Chondrocyte (in vitro differentiated cells): ENCODE measurements around the gene GIMAP5. TPM values are rescaled to one million over a fixed set of nuclear protein-coding genes. Genes with fewer than 3 reads are reported as not detected.

Experiments
- DNase-seq: peaks from one replicate; pipeline ENCODE4 v3.0.0; 2021; ENCODE audit warnings: mixed read lengths, low spot score
- H3K27ac Mint-ChIP-seq: one replicate; pipeline ENCODE4 v1.8.0; 2021; ENCODE audit warnings: mild to moderate bottlenecking, moderate library complexity, mixed read lengths; ENCODE audit not compliant: unreplicated experiment
- H3K27me3 Mint-ChIP-seq: 2 replicates; pipeline ENCODE4 v1.8.0; 2021; ENCODE audit warnings: low read depth, mixed read lengths
- H3K36me3 Mint-ChIP-seq: 2 replicates; pipeline ENCODE4 v1.8.0; 2021; ENCODE audit warnings: low read depth, mixed read lengths
- H3K4me1 Mint-ChIP-seq: 2 replicates; pipeline ENCODE4 v1.8.0; 2021; ENCODE audit warnings: low read depth, mild to moderate bottlenecking, mixed read lengths
- H3K4me3 Mint-ChIP-seq: one replicate; pipeline ENCODE4 v1.8.0; 2021; ENCODE audit warnings: mild to moderate bottlenecking, moderate library complexity, mixed read lengths; ENCODE audit not compliant: unreplicated experiment
- H3K9me3 Mint-ChIP-seq: 2 replicates; pipeline ENCODE4 v1.8.0; 2021; ENCODE audit warnings: low read depth, mixed read lengths
- total RNA-seq: library from RNA; stranded (reverse); gene quantifications from 3 replicates; pipeline ENCODE4 v1.2.1, GENCODE V29; 2021
- TF ChIP-seq, protein P1 (sequence below): fragments of 200-600 bp; sonication (generic); IDR thresholded peaks from 2 replicates; pipeline ENCODE4 v1.5.0; 2021; ENCODE audit warnings: antibody characterized with exemption, mild to moderate bottlenecking, moderate library complexity

Gene GIMAP5
- total RNA-seq, 1 donor from 2014 or later = not detected

DNA sequence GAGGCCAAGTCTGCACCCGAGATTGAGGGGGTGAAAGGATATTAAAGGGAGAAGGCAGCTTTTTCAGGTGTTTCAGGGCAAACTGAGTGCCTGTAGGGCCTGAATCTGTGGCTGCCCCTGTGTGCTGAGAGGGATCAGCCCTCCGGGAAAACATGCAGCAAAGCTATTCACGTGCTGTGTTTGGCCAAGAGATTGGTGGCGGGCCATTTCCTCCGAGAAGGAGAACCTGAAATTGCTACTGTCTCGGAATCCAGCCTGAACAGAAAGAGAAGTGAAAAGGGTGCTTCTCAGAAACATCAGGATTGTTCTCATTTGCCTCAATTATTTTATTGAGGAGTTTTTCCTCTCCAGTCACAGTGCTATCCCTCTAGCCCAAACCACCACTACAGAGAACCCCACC, 16.0 kb downstream of the GIMAP5 start:
- H3K27me3 Mint-ChIP-seq = peaks cover 7% of the 10 kb centered on the region
- H3K27ac Mint-ChIP-seq = no peak overlapping the region
- no peaks in the 10 kb centered on the region for H3K4me1 Mint-ChIP-seq
- no peaks in the 10 kb centered on the region for H3K9me3 Mint-ChIP-seq
- DNase-seq = no peak
- no peak overlapping the region for H3K4me3 Mint-ChIP-seq
- no peaks in the 10 kb centered on the region for H3K36me3 Mint-ChIP-seq
- TF ChIP-seq, protein P1, sequence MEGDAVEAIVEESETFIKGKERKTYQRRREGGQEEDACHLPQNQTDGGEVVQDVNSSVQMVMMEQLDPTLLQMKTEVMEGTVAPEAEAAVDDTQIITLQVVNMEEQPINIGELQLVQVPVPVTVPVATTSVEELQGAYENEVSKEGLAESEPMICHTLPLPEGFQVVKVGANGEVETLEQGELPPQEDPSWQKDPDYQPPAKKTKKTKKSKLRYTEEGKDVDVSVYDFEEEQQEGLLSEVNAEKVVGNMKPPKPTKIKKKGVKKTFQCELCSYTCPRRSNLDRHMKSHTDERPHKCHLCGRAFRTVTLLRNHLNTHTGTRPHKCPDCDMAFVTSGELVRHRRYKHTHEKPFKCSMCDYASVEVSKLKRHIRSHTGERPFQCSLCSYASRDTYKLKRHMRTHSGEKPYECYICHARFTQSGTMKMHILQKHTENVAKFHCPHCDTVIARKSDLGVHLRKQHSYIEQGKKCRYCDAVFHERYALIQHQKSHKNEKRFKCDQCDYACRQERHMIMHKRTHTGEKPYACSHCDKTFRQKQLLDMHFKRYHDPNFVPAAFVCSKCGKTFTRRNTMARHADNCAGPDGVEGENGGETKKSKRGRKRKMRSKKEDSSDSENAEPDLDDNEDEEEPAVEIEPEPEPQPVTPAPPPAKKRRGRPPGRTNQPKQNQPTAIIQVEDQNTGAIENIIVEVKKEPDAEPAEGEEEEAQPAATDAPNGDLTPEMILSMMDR = no peak

DNA sequence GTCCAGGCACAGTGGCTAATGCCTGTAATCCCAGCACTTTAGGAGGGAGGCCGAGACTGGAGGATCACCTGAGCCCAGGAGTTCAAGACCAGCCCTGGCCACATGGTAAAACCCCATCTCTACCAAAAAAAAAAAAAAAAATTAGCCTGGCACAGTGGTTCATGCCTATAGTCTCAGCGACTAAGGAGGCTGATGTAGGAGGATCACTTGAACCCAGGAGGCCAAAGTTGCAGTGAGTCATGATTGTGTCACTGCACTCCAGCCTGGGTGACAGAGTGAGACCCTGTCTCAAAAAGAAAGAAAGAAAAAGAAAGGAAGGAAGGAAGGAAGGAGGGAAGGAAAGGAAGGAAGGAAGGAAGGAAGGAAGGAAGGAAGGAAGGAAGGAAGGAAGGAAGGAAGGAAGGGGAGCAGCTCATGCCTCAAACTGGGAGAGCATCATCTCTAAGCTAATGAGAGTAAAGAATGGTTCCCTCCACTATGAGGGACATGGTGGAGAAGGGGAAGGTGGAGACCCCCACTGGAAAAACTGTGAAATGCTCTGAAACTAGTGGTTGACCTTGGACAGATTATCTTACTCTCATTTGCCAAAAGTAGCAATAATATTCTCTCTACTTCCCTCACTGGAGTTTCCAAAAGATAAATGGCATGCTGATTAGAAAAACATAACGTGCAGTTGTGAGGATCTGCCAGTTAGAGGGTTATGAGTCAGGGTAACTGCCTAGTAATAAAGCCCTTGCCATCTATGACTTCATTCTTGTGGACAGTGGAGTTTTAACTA, 16.8 kb downstream of the GIMAP5 start:
- no peak for DNase-seq
- Mint-ChIP-seq H3K4me1 (no peaks in the 10 kb centered on the region), H3K4me3 (no peak overlapping the region), H3K9me3 (no peaks in the 10 kb centered on the region), H3K27me3 (peaks cover 7% of the 10 kb centered on the region), H3K27ac (no peak overlapping the region), H3K36me3 (no peaks in the 10 kb centered on the region)
- TF ChIP-seq, protein P1 = no peak

DNA sequence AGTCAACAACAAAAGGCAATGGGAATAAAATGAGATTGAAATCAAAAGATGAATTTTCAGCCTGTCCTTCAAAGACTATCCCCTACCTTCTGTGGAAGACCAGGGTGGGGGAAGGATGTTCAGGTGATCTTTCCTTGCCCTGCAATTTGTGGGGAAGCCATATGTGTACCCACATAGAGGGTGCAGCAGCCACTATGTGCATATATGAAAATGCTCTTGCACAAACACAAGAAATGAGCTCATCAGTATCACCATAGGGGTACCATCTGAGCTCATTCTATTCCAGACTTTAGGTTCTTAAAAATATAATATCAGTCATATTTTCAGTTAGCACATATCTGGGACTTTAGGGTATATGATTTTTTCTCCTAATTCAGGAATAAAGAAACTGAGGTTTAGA, 17.7 kb downstream of the GIMAP5 start:
- H3K4me3 Mint-ChIP-seq = no peak overlapping the region
- no peak overlapping the region for H3K27ac Mint-ChIP-seq
- no peaks in the 10 kb centered on the region for H3K9me3 Mint-ChIP-seq
- no peak for DNase-seq
- H3K27me3 Mint-ChIP-seq = peaks cover 9% of the 10 kb centered on the region
- no peaks in the 10 kb centered on the region for H3K36me3 Mint-ChIP-seq
- TF ChIP-seq, protein P1 = no peak
- no peaks in the 10 kb centered on the region for H3K4me1 Mint-ChIP-seq

DNA sequence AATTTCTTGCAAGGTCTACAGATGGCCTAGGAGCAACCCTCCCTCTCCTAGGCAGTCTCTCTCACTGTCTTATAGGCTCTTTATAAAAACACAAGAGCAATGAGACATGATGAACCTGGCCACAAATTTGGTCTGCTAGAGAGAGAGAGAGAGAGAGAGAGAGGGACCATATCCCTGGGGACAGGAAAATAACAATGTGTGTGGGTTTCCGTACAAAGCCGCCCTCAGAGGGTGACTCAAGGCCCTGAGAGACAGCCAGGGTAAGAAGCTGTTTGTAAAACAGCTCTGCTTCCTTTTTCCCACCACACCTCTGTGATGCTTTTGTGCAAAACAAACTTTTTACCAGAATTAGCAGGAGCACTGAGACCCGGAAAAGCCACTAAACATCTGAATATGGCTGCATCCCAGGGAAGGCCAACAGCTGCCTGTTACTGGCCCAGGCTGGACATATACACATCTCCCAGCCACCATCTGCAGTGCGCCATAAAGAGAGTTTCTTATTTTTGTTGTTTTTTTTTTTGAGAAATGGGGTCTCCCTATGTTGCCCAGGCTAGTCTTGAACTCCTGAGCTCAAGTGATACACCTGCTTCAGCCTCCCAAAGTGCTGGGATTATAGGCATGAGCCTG, 18.4 kb downstream of the GIMAP5 start:
- TF ChIP-seq, protein P1 = no peak
- H3K9me3 Mint-ChIP-seq = no peaks in the 10 kb centered on the region
- H3K27ac Mint-ChIP-seq = no peak overlapping the region
- no peaks in the 10 kb centered on the region for H3K4me1 Mint-ChIP-seq
- DNase-seq = no peak
- H3K36me3 Mint-ChIP-seq = no peaks in the 10 kb centered on the region
- peaks cover 9% of the 10 kb centered on the region for H3K27me3 Mint-ChIP-seq
- no peak overlapping the region for H3K4me3 Mint-ChIP-seq

DNA sequence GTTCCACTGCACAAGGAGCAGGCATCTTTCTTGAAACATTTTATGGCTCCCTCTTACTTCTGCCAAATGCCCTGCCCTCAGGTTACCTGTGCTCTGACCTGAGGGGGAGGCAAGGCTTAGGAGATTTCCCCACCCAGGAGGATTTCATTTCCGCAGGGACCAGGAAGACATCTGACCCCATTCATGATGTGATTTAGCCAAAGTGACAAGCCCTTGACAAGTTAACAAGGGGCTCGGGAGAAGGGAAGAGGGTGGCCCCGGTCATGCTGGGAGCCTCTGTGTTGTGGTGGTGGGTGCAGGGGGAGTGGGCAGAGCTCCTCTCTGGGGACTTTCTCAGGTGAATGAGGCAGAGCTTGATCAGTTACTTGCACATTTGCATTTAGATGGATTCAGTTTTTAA, 18.9 kb downstream of the GIMAP5 start:
- Mint-ChIP-seq H3K27me3 (peaks cover 9% of the 10 kb centered on the region), H3K4me3 (no peak overlapping the region), H3K36me3 (no peaks in the 10 kb centered on the region), H3K4me1 (no peaks in the 10 kb centered on the region), H3K9me3 (peaks cover under 1% of the 10 kb centered on the region), H3K27ac (no peak overlapping the region)
- no peak for DNase-seq
- TF ChIP-seq, protein P1 = no peak
